CD4-positive, alpha-beta T cell treated with Interleukin-17A for 4 hours (primary cell): ENCODE data around the gene NR2F1.

Experiments
- DNase-seq: peaks from one replicate; pipeline ENCODE4 v3.0.0-alpha.2; 2020; ENCODE audit warnings: mixed read lengths

NR2F1 gene

GRCh38 chr5:93591323-93591945 is 8.4 kb downstream of the NR2F1 start:
- DNase-seq = no peak

DNA sequence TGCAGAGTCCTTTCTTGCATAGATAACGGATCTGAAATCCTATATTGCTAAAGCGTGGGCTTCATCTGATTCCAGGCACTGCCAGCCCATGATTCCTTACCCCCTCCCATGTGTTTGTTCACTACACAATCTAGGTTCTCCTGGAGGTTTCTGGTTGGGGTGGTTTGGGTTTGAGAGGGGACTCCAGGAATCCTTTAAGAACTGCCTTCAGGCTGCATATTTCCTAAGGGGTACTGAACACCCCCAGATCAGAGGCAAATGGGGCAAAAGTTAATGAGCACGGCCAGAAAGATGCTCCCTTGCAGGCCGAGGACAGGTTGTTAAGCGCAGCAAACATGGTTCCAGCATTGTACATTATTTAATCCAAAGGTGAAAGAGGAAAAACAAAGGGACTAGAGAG is 9.9 kb downstream of the NR2F1 start:
- no peak for DNase-seq

DNA sequence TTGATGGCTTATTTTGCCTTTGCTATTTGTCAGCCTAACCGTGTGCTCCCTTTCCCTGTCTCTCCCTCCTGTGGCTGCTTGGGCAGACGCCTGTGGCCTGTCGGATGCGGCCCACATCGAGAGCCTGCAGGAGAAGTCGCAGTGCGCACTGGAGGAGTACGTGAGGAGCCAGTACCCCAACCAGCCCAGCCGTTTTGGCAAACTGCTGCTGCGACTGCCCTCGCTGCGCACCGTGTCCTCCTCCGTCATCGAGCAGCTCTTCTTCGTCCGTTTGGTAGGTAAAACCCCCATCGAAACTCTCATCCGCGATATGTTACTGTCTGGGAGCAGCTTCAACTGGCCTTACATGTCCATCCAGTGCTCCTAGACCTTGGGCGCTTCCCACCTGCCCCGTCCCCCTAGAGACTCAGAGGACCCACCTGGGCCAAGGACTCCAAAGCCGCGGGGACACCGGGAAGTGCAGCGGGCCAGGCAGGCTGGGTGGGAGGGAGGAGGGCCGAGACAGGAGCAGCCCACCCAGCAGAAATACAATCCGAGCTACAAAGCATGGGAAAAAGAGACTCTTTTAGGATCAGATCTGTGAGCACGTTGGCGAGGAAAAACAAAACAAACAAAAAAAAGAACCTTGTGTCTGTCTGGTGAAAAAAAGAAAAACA is 10.6 kb downstream of the NR2F1 start:
- DNase-seq = no peak

- DNase-seq = no peak
Measured at GRCh38 chr5:93594591-93595419, 11.8 kb downstream of the NR2F1 start.

GRCh38 chr5:93595420-93596147 is 12.6 kb downstream of the NR2F1 start:
- DNase-seq = no peak

DNA sequence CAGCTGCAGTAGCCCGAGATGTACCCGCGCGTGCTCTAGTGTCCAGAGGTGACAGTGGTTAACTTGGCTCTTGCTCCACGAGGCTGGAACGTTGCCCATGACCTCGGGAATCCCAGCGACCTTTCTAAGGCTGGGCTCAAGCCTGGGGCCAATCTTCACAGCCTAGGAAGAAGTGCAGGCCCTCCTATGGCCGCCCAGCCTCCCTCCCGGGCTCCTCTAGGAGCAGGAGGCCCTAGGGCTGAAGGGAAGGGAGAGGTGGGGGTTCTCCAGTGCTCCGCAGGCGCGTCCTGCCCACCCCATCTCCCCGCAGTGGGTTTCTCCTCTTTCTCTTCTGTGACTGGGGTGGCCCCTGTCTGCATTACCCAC is 13.3 kb downstream of the NR2F1 start:
- no peak for DNase-seq

DNA sequence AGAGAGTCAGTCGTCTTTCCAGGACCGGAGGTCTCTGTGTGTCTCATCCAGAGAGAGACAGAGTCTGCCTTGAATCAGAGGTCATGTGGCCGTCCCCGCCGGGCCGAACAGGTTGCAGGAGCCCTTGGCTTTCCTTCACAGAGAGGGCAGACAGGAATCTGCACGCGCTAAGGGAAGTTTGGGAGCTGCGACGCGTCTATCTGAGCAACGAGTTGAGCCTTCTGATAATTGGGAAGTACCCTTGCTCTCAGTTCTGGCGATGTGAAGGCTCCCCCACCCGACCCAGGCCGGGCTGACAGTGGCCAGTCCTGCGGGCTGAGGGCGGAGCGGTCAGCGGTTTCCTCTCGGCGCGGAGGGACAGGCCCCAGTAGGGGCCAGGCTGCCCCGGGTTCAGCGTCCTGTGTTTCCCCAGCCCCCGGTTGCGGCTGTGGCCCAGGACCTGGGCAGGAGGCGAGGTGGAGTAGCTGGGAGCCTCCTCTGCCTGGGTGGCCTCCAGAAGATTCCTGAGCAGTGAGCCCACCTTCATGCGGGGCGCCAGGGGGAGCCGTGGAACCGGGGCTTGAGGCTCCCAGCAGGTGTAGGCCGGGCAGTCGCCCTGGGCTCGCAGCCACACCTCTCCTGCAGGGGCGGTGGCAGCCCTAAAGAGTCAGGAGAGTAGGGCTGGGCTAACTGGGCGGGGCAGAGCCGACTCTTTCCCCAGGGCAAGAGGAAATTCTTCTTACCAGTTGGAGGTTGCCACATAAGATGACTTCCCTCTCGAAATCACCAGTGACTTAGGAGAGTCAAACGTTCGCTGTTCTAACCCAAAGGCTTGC is 13.9 kb downstream of the NR2F1 start:
- DNase-seq = no peak

DNA sequence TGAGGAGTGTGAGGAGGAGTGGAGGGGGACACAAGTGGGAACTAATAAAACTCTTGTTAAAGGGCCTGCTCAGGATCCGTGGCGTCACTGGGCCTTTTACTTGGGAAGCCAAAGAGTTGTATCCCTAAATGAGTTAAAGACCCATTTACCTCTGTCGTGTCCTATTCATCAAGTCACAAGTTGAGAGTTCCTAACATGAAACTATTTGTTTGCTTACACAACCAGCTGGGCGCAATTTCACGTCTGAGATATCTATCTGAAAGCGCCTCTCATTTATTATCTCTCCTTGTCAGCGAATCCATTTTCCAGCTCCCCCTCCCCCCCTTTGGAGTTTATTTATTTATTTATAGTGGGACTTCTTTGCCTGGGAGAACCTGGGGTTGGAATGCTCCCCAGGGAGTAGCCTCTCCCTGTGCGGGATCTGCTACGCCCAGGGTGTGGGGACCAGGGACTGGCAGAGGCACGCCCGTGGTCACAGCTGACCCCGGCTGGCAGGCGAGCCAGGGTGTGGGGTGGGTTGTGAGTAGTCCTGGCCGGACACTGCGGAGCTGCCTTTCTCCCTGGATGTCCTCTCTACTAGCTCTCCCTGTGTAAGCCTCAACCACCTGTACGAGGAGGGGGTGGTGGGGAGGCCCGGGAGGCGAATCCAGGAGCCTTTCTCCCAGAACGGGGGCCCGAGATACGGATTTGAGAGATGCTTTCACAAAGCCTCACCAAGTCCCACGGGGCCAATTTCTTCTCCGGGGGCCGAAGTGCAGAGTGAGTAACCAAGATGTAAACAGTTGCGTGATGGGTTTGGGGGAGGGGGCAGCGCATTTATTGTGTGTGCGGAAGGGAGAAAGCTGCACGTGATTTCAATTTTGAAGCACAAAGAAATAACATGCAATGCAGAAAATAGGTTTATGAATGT is 15.3 kb downstream of the NR2F1 start:
- no peak for DNase-seq

DNA sequence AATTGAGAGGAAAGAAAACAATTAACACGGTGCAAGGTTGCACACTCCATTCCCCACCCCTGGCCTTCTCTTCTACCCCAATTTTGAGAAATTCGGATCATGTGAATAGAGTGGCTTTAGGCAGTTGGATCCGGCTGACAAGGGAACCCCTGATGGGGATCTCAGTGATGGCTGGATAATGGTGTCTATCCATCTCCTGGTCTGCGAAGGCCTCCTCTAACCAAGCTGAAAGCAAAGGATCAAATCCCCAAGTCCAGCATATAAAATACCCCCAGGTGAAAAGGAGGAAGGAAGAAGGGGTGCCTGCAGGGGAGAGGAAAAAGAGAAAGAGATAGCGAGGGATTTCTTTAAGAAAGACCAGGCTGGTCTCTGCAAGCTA is 16.0 kb downstream of the NR2F1 start:
- DNase-seq = no peak

- DNase-seq = no peak
Measured at GRCh38 chr5:93599399-93600120, 16.5 kb downstream of the NR2F1 start.

DNA sequence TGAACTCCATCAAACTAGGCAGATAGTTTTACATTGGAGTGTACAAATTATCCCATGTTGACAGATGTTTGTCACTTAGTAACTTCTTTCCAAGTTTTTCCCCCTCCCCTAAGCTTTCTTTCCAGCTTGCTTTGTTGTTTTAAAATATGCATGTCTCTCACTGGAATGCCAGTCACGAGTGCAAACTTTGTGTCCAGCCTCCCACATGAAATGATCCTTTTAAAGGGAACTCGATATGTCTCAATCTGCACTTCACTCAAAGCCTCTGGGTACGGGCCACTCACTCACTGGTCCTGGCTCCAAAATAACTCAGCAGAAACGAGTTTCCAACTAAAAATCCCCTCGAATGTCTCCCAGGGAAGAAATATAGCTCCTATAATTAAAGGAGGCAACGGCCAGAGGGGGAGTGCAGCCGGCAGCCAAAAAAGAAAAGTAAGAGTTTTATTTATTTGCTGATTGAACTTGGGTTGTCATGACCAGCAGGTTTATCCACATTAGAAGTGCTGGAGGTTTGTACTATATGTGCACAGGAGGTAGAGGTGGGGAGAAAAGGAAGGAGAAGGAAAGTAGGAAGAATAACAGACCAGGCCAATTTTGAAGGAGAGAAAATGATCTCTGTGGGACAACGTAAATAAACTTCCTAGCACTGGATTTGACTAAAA is 17.5 kb downstream of the NR2F1 start:
- DNase-seq = no peak

GRCh38 chr5:93601071-93601801 is 18.2 kb downstream of the NR2F1 start:
- DNase-seq = no peak

GRCh38 chr5:93601802-93602155 is 18.8 kb downstream of the NR2F1 start:
- DNase-seq = no peak

GRCh38 chr5:93602241-93603077 is 19.4 kb downstream of the NR2F1 start:
- no peak for DNase-seq

DNA sequence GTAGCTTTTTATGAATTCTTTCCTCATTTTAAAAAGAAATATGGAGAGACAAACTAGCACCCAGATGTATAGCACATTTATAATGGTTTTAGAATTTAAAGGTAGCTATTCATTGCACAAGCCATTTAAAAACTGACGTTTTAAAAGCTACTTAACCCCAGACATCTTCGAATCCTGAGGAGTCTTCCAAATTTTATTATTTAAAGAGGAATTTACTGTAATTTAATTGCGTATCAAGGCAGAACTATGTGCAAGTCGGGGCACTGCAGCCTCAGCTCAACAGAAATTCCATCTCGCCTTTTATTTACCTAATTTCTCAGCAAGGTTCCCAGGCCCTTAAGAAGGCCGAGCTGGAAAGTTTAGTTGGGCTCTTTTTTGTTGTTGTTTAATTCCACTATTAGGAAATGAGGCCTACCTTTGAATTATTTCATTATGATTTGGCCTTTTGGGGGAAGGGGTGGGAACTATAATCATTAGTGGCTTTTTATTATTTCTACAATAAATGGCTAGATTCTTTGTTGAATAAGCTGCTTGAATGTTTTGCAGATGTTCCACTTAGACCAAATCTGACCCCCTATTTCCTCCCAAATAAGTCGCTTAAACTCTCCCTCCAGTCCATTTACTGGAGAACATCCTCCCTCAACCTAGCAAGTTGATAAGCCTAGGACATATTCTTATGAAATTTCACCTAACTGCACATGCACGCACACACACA is 20.2 kb downstream of the NR2F1 start:
- DNase-seq = no peak

DNA sequence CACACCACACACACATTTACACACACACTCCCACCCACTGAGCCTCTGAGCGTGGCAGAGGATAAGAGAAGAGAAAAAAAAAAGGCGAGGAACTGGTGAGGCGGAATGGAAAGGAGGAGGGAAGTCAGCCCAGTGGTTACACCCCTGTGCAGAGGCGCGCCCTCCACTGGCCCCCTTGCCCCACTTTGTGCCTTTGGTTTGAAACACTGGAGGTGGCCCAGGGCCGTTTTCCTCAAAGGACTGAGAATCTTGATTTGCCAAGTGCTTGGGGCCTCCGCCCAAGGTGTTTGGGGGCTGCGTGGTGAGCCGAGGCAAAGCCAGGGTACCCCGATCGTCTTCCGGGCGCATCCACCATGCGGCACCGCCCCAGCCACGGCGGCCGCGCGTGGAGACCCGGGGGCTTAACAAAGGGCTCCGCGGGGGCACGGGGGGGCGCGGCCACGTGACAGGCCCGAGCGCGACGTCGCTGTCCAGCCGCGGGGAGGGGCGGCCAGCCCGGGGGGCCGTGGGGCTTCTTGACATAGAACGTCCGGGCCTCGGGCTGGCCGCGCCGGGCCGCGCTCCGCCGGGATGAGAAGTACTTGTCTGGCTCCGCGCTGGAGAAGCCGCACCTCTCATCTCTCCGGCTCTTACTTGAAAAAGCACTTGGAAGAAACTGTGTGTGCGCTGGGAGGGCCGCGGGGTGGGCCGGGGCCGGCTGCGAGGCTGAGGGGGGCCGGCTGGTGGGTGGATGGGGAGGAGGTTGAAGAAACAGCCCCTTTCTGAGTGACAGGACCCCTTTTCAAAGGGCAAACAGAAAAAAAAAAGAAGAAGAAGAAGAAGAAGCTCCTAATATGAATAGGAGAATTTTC is 21.0 kb downstream of the NR2F1 start:
- no peak for DNase-seq
